Liver (tissue), 3 donors: ENCODE data around the gene TADA3.

ENCODE experiments used
- ATF3 ChIP-seq: IDR thresholded peaks from 2 replicates; pipeline ENCODE4 v1.6.1; 2016; ENCODE audit warnings: antibody characterized with exemption
- CTCF ChIP-seq: fragments of 150-350 bp; IDR thresholded peaks from 2 replicates; pipeline ENCODE4 v1.5.1; 2017; ENCODE audit warnings: improper control_type of control experiment, low read depth, low read length; ENCODE audit not compliant: missing input control
- FOXA1 ChIP-seq: IDR thresholded peaks from 2 replicates; pipeline ENCODE4 v1.6.1; 2016; ENCODE audit warnings: antibody characterized with exemption
- JUND ChIP-seq, 2 donors: IDR thresholded peaks; 2 replicates each; pipeline ENCODE4 v1.6.1; 2016; ENCODE audit warnings: antibody characterized with exemption in 2 of 2
- MAX ChIP-seq: IDR thresholded peaks from 2 replicates; pipeline ENCODE4 v1.6.1; 2016; ENCODE audit warnings: antibody characterized with exemption
- REST ChIP-seq: IDR thresholded peaks from 2 replicates; pipeline ENCODE4 v1.6.1; 2016; ENCODE audit warnings: antibody characterized with exemption, mild to moderate bottlenecking
- SP1 ChIP-seq: IDR thresholded peaks from 2 replicates; pipeline ENCODE4 v1.6.1; 2018; ENCODE audit warnings: antibody characterized with exemption, mild to moderate bottlenecking
- TAF1 ChIP-seq: conservative IDR thresholded peaks from 2 replicates; pipeline ENCODE4 v1.6.1; 2016; ENCODE audit warnings: antibody characterized with exemption, mild to moderate bottlenecking
- donor health status: healthy.
- donor health status: healthy.

- TF ChIP-seq FOXA1: no peak
- TF ChIP-seq CTCF: no peak
- TF ChIP-seq ATF3: no peak
- no peak for TF ChIP-seq MAX
- no peak for TF ChIP-seq JUND (IDR thresholded peaks at IDR 0.05)
- TF ChIP-seq SP1: no peak
- no peak for TF ChIP-seq REST
- no peak for TF ChIP-seq TAF1
These were observed 43.0 kb downstream of the TADA3 start for GRCh38 chr3:9749296-9749644.
